SHP77 (cell line): ENCODE measurements around the gene BUD23.
"Not testable (repeated sequence)": the region's sequence is repeated elsewhere in the genome, so short reads cannot be mapped to it uniquely, and the experiment has no call there.

Source experiments
- DNase-seq, 2 experiments: peaks; one replicate each; lab custom pipeline; 2025; lab: John Stamatoyannopoulos, UW

The BUD23 gene

GRCh38 chr7:73719806-73720169 is 36.4 kb downstream of the BUD23 start:
- no peak for DNase-seq

GRCh38 chr7:73720443-73720842 is 37.0 kb downstream of the BUD23 start:
- not testable (repeated sequence) for DNase-seq

GRCh38 chr7:73721377-73721817 is 38.0 kb downstream of the BUD23 start:
- DNase-seq, result no peak

GRCh38 chr7:73722182-73722581 is 38.8 kb downstream of the BUD23 start:
- not testable (repeated sequence) for DNase-seq

- no peak for DNase-seq
Measured at GRCh38 chr7:73722785-73723184, 39.4 kb downstream of the BUD23 start.

GRCh38 chr7:73723813-73724212 is 40.4 kb downstream of the BUD23 start:
- no peak for DNase-seq

- DNase-seq, result no peak
Measured at GRCh38 chr7:73726083-73726466, 42.7 kb downstream of the BUD23 start.

GRCh38 chr7:73727952-73728351 is 44.6 kb downstream of the BUD23 start:
- DNase-seq, result no peak

GRCh38 chr7:73728551-73728950 is 45.2 kb downstream of the BUD23 start:
- no peak for DNase-seq

- no peak for DNase-seq
Measured at GRCh38 chr7:73730485-73730884, 47.1 kb downstream of the BUD23 start.

- DNase-seq, result no peak
Measured at GRCh38 chr7:73732397-73732796, 49.0 kb downstream of the BUD23 start.

- peak; percentile 72 to 78 for DNase-seq
Measured at GRCh38 chr7:73734619-73735527, 51.5 kb downstream of the BUD23 start.

- no peak for DNase-seq
Measured at GRCh38 chr7:73735528-73735905, 52.1 kb downstream of the BUD23 start.

GRCh38 chr7:73736885-73737284 is 53.5 kb downstream of the BUD23 start:
- DNase-seq, result no peak

GRCh38 chr7:73737491-73738219 is 54.3 kb downstream of the BUD23 start:
- no peak for DNase-seq

- DNase-seq, result no peak
Measured at GRCh38 chr7:73738220-73738611, 54.8 kb downstream of the BUD23 start.

GRCh38 chr7:73738612-73739386 is 55.4 kb downstream of the BUD23 start, which contains the start of gene ABHD11:
TSS of gene ABHD11 (minus strand) at chr7:73738802. CDS start at chr7:73738770, 32 bp downstream.
- peak; percentile 93 to 94 for DNase-seq

- no peak for DNase-seq
Measured at GRCh38 chr7:73739387-73739767, 56.0 kb downstream of the BUD23 start.

- no peak for DNase-seq
Measured at GRCh38 chr7:73740212-73740611, 56.8 kb downstream of the BUD23 start.

- DNase-seq, result no peak
Measured at GRCh38 chr7:73740771-73741170, 57.4 kb downstream of the BUD23 start.

- DNase-seq, result peak; percentile 50 to 51
Measured at GRCh38 chr7:73741600-73741999, 58.2 kb downstream of the BUD23 start.

GRCh38 chr7:73742338-73742752 is 58.9 kb downstream of the BUD23 start:
- no peak for DNase-seq
